Thymus (tissue), 11 donors: ENCODE data around the gene PKNOX2. TPM values are rescaled to one million over a fixed set of nuclear protein-coding genes. Genes with fewer than 3 reads are reported as not detected.

Source experiments
- DNase-seq, 9 donors: peaks; one replicate each; pipeline ENCODE4 v3.0.0-alpha.2; 2013; ENCODE audit warnings: low spot score in 9 of 9, low read depth in 6 of 9, missing footprints in 1 of 9
- H3K27ac ChIP-seq, 2 donors: one replicate each; pipeline ENCODE4 v1.5.1; 2013; ENCODE audit warnings: control low read depth in 1 of 2, low read depth in 1 of 2, low read length in 1 of 2, mild to moderate bottlenecking in 1 of 2, moderate library complexity in 1 of 2
- H3K27me3 ChIP-seq, 2 donors: one replicate each; pipeline ENCODE4 v1.5.1; 2013; ENCODE audit warnings: low read length in 1 of 2; ENCODE audit not compliant: control insufficient read depth in 2 of 2, insufficient read depth in 1 of 2
- H3K36me3 ChIP-seq, 2 donors: one replicate each; pipeline ENCODE4 v1.5.1; 2013; ENCODE audit warnings: low read length in 1 of 2, mild to moderate bottlenecking in 1 of 2, moderate library complexity in 1 of 2; ENCODE audit not compliant: control insufficient read depth in 2 of 2, insufficient read depth in 2 of 2
- H3K4me1 ChIP-seq, 2 donors: one replicate each; pipeline ENCODE4 v1.5.1; 2013; ENCODE audit warnings: low read length in 2 of 2; ENCODE audit not compliant: control insufficient read depth in 2 of 2, insufficient read depth in 2 of 2
- H3K4me3 ChIP-seq, 2 donors: one replicate each; pipeline ENCODE4 v1.5.1; 2013; ENCODE audit warnings: low read length in 2 of 2, control low read depth in 1 of 2, mild to moderate bottlenecking in 1 of 2
- H3K9me3 ChIP-seq, 2 donors: one replicate each; pipeline ENCODE4 v1.5.1; 2013; ENCODE audit warnings: low read length in 1 of 2, mild to moderate bottlenecking in 1 of 2; ENCODE audit not compliant: control insufficient read depth in 2 of 2, insufficient read depth in 1 of 2
- WGBS: extraction: QIAGEN DNeasy Blood & Tissue Kit; methylation state at CpG from one replicate; pipeline ENCODE4 v1.1.7; 2013; 5-methylcytosine and 5-hydroxymethylcytosine counted together
- polyA plus RNA-seq: library from polyadenylated mRNA; stranded (reverse); fragments of 200-250 nt; gene quantifications from one replicate; pipeline ENCODE4 v1.2.3, GENCODE V29; 2013
- total RNA-seq: library from RNA; stranded (reverse); fragments of 120-200 nt; gene quantifications from one replicate; pipeline ENCODE4 v1.2.4, GENCODE V29; 2013
- donor health status: healthy.

Gene PKNOX2
- total and polyA plus RNA-seq, 2 donors = 1.3 to 2.2 TPM

- Histone ChIP-seq H3K4me3 (no peak overlapping the region), H3K27ac (no peak overlapping the region), H3K27me3 (no peaks in the 10 kb centered on the region), H3K36me3 (no peaks in the 10 kb centered on the region), H3K9me3 (no peaks in the 10 kb centered on the region), H3K4me1 (peaks cover 0 to 5% of the 10 kb centered on the region in 2 donors)
- DNase-seq = no peak
- WGBS = 96% methylated on average over 10 of the region's 10 CpGs
These were observed 119.8 kb downstream of the PKNOX2 start for GRCh38 chr11:125284245-125284850.

- Histone ChIP-seq H3K4me1 (peaks cover 0 to 5% of the 10 kb centered on the region in 2 donors), H3K36me3 (no peaks in the 10 kb centered on the region), H3K27me3 (no peaks in the 10 kb centered on the region), H3K9me3 (no peaks in the 10 kb centered on the region), H3K4me3 (no peak overlapping the region), H3K27ac (no peak overlapping the region)
- no peak for DNase-seq
- 96% methylated on average over 7 of the region's 7 CpGs for WGBS
These were observed 121.3 kb downstream of the PKNOX2 start for GRCh38 chr11:125285844-125286243.

GRCh38 chr11:125286486-125286885 is 121.9 kb downstream of the PKNOX2 start:
- DNase-seq = no peak
- Histone ChIP-seq H3K27me3 (no peaks in the 10 kb centered on the region), H3K27ac (no peak overlapping the region), H3K9me3 (no peaks in the 10 kb centered on the region), H3K36me3 (no peaks in the 10 kb centered on the region), H3K4me1 (peaks cover 0 to 5% of the 10 kb centered on the region in 2 donors), H3K4me3 (no peak overlapping the region)
- 92% methylated on average over 8 of the region's 8 CpGs for WGBS

- no peaks in the 10 kb centered on the region for H3K36me3 ChIP-seq
- no peak overlapping the region for H3K4me3 ChIP-seq
- DNase-seq = no peak
- H3K9me3 ChIP-seq = no peaks in the 10 kb centered on the region
- peaks cover 0 to 5% of the 10 kb centered on the region in 2 donors for H3K4me1 ChIP-seq
- H3K27ac ChIP-seq = peak overlapping the region in 1 of 2 donors; percentile 17
- H3K27me3 ChIP-seq = no peaks in the 10 kb centered on the region
- WGBS = 82% methylated on average over 11 of the region's 11 CpGs
These were observed 123.1 kb downstream of the PKNOX2 start for GRCh38 chr11:125287491-125288210.

- Histone ChIP-seq H3K36me3 (no peaks in the 10 kb centered on the region), H3K27ac (no peak overlapping the region), H3K9me3 (no peaks in the 10 kb centered on the region), H3K4me1 (peaks cover 0 to 5% of the 10 kb centered on the region in 2 donors), H3K27me3 (no peaks in the 10 kb centered on the region), H3K4me3 (no peak overlapping the region)
- no peak for DNase-seq
- 57% methylated on average over 9 of the region's 9 CpGs for WGBS
These were observed 125.0 kb downstream of the PKNOX2 start for GRCh38 chr11:125289419-125290098.

- no peak for DNase-seq
- Histone ChIP-seq H3K9me3 (no peaks in the 10 kb centered on the region), H3K4me3 (no peak overlapping the region), H3K36me3 (no peaks in the 10 kb centered on the region), H3K4me1 (peaks cover 0 to 5% of the 10 kb centered on the region in 2 donors), H3K27me3 (no peaks in the 10 kb centered on the region), H3K27ac (no peak overlapping the region)
- WGBS = 96% methylated on average over 5 of the region's 5 CpGs
These were observed 125.7 kb downstream of the PKNOX2 start for GRCh38 chr11:125290263-125290662.

- Histone ChIP-seq H3K4me3 (no peak overlapping the region), H3K27me3 (no peaks in the 10 kb centered on the region), H3K36me3 (no peaks in the 10 kb centered on the region), H3K9me3 (no peaks in the 10 kb centered on the region), H3K27ac (no peak overlapping the region), H3K4me1 (peaks cover 0 to 5% of the 10 kb centered on the region in 2 donors)
- no peak for DNase-seq
- 93% methylated on average over 6 of the region's 6 CpGs for WGBS
These were observed 127.5 kb downstream of the PKNOX2 start for GRCh38 chr11:125292100-125292499.

- Histone ChIP-seq H3K36me3 (no peaks in the 10 kb centered on the region), H3K9me3 (no peaks in the 10 kb centered on the region), H3K27ac (no peak overlapping the region), H3K27me3 (no peaks in the 10 kb centered on the region), H3K4me1 (no peaks in the 10 kb centered on the region), H3K4me3 (no peak overlapping the region)
- 93% methylated on average over 5 of the region's 5 CpGs for WGBS
- DNase-seq = no peak
These were observed 129.0 kb downstream of the PKNOX2 start for GRCh38 chr11:125293596-125293995.

- Histone ChIP-seq H3K9me3 (no peaks in the 10 kb centered on the region), H3K27me3 (no peaks in the 10 kb centered on the region), H3K4me3 (no peak overlapping the region), H3K36me3 (no peaks in the 10 kb centered on the region), H3K4me1 (no peaks in the 10 kb centered on the region), H3K27ac (no peak overlapping the region)
- WGBS = 80% methylated on average over 6 of the region's 6 CpGs
- DNase-seq = no peak
These were observed 131.4 kb downstream of the PKNOX2 start for GRCh38 chr11:125295931-125296330.
